B cell (primary cell): ENCODE data around the gene MAP3K4. TPM values are rescaled to one million over a fixed set of nuclear protein-coding genes. Genes with fewer than 3 reads are reported as not detected.

Source experiments
- ATAC-seq: fragments of 200-7000 bp; cut with Tn5 transposase; one replicate; pipeline ENCODE4 v1.10.0; 2021; ENCODE audit warnings: low read depth, mild to moderate bottlenecking, moderate number of reproducible peaks, moderate library complexity
- CTCF ChIA-PET: fragments of 350-600 bp; sonication (Branson Sonifier 250); formaldehyde crosslinking; loops from one replicate; lab custom pipeline; 2021; ENCODE audit warnings: antibody characterized with exemption, inconsistent platforms; lab: Charles Lee
- POLR2A ChIA-PET: fragments of 350-600 bp; sonication (Branson Sonifier 250); formaldehyde crosslinking; loops from one replicate; lab custom pipeline; 2021; ENCODE audit warnings: antibody characterized with exemption; lab: Charles Lee
- DNase-seq: peaks from one replicate; pipeline ENCODE4 v3.0.0; 2013
- H2AFZ ChIP-seq: 2 replicates; pipeline ENCODE4 v1.6.1; 2012; ENCODE audit warnings: mild to moderate bottlenecking, low read depth, low read length; ENCODE audit not compliant: insufficient read depth, poor library complexity, severe bottlenecking
- H3K27ac ChIP-seq, 2 donors: 1 replicate in 1 of 2; 2 replicates in 1 of 2; pipeline ENCODE4 v1.5.1; 2012 to 2013; ENCODE audit warnings: low read length in 2 of 2, mild to moderate bottlenecking in 2 of 2, moderate library complexity in 1 of 2
- H3K27me3 ChIP-seq, 4 experiments: fragments of 200-600 bp in 1 of 4; sonication (generic) in 1 of 4; replicated peaks in 1 of 4; 1 replicate in 2 of 4; 2 replicates in 2 of 4; pipeline versions ENCODE4 v1.6.1 to v1.7.0; 2013 to 2016; ENCODE audit warnings: low read length in 3 of 4, mild to moderate bottlenecking in 2 of 4, mixed read lengths in 1 of 4, moderate library complexity in 1 of 4; ENCODE audit not compliant: insufficient read depth in 4 of 4, control insufficient read depth in 3 of 4; ENCODE audit errors: control extremely low read depth in 1 of 4
- H3K36me3 ChIP-seq, 2 experiments: replicated peaks in 1 of 2; 1 replicate in 1 of 2; 2 replicates in 1 of 2; pipeline versions ENCODE4 v1.6.1 to v1.7.1; 2013; ENCODE audit warnings: low read length in 1 of 2; ENCODE audit not compliant: insufficient read depth in 2 of 2, control insufficient read depth in 1 of 2; ENCODE audit errors: control extremely low read depth in 1 of 2, extremely low read depth in 1 of 2
- H3K4me1 ChIP-seq, 2 donors: fragments of 200-600 bp in 1 of 2; sonication (generic) in 1 of 2; 1 replicate in 1 of 2; 2 replicates in 1 of 2; pipeline versions ENCODE4 v1.5.1 to v1.6.1; 2013 to 2017; ENCODE audit warnings: low read length in 2 of 2; ENCODE audit not compliant: control insufficient read depth in 2 of 2, insufficient read depth in 2 of 2
- H3K4me2 ChIP-seq: replicated peaks from 2 replicates; pipeline ENCODE3; 2012; ENCODE audit warnings: mild to moderate bottlenecking, low read depth, low read length; ENCODE audit not compliant: poor library complexity, severe bottlenecking
- H3K4me3 ChIP-seq, 5 experiments: fragments of 200-600 bp in 1 of 5; sonication (generic) in 1 of 5; 1 replicate in 3 of 5; 2 replicates in 2 of 5; pipeline versions ENCODE4 v1.5.1 to v1.7.0; 2011 to 2016; ENCODE audit warnings: low read length in 4 of 5, mild to moderate bottlenecking in 4 of 5, low read depth in 2 of 5, control low read depth in 1 of 5, moderate library complexity in 1 of 5; ENCODE audit not compliant: insufficient read depth in 1 of 5; ENCODE audit errors: control extremely low read depth in 1 of 5, extremely low read depth in 1 of 5
- H3K79me2 ChIP-seq: fragments of 200-600 bp; sonication (generic); one replicate; pipeline ENCODE4 v1.6.0; 2016; ENCODE audit warnings: low read length; ENCODE audit not compliant: control insufficient read depth, insufficient read depth
- H3K9ac ChIP-seq: fragments of 200-600 bp; sonication (generic); 2 replicates; pipeline ENCODE4 v1.6.1; 2017; ENCODE audit warnings: mild to moderate bottlenecking, low read length, moderate library complexity
- H3K9me3 ChIP-seq, 3 donors: one replicate each; pipeline versions ENCODE4 v1.6.1 to v1.7.1; 2013; ENCODE audit warnings: low read length in 2 of 3; ENCODE audit not compliant: control insufficient read depth in 2 of 3, insufficient read depth in 1 of 3; ENCODE audit errors: control extremely low read depth in 1 of 3
- H4K20me1 ChIP-seq: 2 replicates; pipeline ENCODE4 v1.6.0; 2012; ENCODE audit warnings: mild to moderate bottlenecking, low read length; ENCODE audit not compliant: insufficient read depth, control insufficient read depth, poor library complexity, severe bottlenecking
- H3K27ac Mint-ChIP-seq: one replicate; pipeline ENCODE4 v1.8.0; 2021; ENCODE audit warnings: mixed read lengths
- H3K27me3 Mint-ChIP-seq: one replicate; pipeline ENCODE4 v1.8.0; 2021; ENCODE audit warnings: mixed read lengths
- H3K4me1 Mint-ChIP-seq: one replicate; pipeline ENCODE4 v1.8.0; 2021; ENCODE audit warnings: mixed read lengths
- H3K4me3 Mint-ChIP-seq: one replicate; pipeline ENCODE4 v1.8.0; 2021; ENCODE audit warnings: mixed read lengths
- H3K9me3 Mint-ChIP-seq: one replicate; pipeline ENCODE4 v1.8.0; 2022; ENCODE audit warnings: mixed read lengths; ENCODE audit not compliant: insufficient read depth
- CTCF ChIP-seq: fragments of 200-600 bp; IDR thresholded peaks from one replicate; pipeline ENCODE4 v1.8.0; 2022; ENCODE audit warnings: antibody characterized with exemption, mild to moderate bottlenecking
- EZH2 ChIP-seq: IDR thresholded peaks from 2 replicates; pipeline ENCODE4 v1.6.1; 2012; ENCODE audit warnings: borderline replicate concordance, low read depth, mild to moderate bottlenecking, moderate library complexity, low read length; ENCODE audit not compliant: insufficient read depth, poor library complexity, severe bottlenecking
- whole genome bisulfite sequencing: methylation state at CpG from one replicate; pipeline ENCODE4 v1.1.5; 2013; ENCODE audit warnings: missing lambda C conversion rate; ENCODE audit not compliant: insufficient coverage; 5-methylcytosine and 5-hydroxymethylcytosine counted together
- intact Hi-C: fragments of 100-400 bp; cut with micrococcal nuclease; formaldehyde crosslinking; loops from one replicate; pipeline ENCODE4 v1.10.0; 2022
- polyA plus RNA-seq: library from polyadenylated mRNA; depleted of rRNA; stranded (reverse); fragments of >200 nt; gene quantifications from 2 replicates; pipeline ENCODE4 v1.2.3, GENCODE V29; 2012
- total RNA-seq, 2 donors: library from RNA; stranded (reverse); fragments of 120-200 nt in 1 of 2; gene quantifications; 1 replicate in 1 of 2; 2 replicates in 1 of 2; pipeline versions ENCODE4 v1.2.3 to v1.2.4, GENCODE V29; 2013 to 2022

Gene MAP3K4
- total and polyA plus RNA-seq, 2 donors (not counting 1 experiment from before 2014, with no cell fraction given), result 24.4 to 105 TPM

GRCh38 chr6:160967351-160967750 is 24.2 kb upstream of the MAP3K4 start:
- ChIA-PET CTCF (no interaction called here), POLR2A (no interaction called here)
- Histone ChIP-seq H3K9me3 (peaks cover 0 to 3% (median 0%) of the 10 kb centered on the region in 3 donors), H2AFZ (no peak overlapping the region), H3K79me2 (no peaks in the 10 kb centered on the region), H3K4me3 (no peak overlapping the region), H3K4me1 (no peaks in the 10 kb centered on the region), H3K36me3 (no peaks in the 10 kb centered on the region), H3K27ac (no peak overlapping the region), H3K9ac (no peak overlapping the region), H4K20me1 (no peaks in the 10 kb centered on the region), H3K27me3 (peaks cover 0 to 2% (median 0%) of the 10 kb centered on the region in 4 experiments), H3K4me2 (no peak overlapping the region)
- H3K27me3 Mint-ChIP-seq, result peaks cover 22% of the 10 kb centered on the region
- TF ChIP-seq EZH2 (no peak), CTCF (no peak)
- H3K4me3 Mint-ChIP-seq, result no peak overlapping the region
- no peaks in the 10 kb centered on the region for H3K9me3 Mint-ChIP-seq
- ATAC-seq (no peak), DNase-seq (no peak)
- WGBS, result no CpG with 5 or more reads among the region's 4 CpGs
- H3K27ac Mint-ChIP-seq, result no peak overlapping the region
- intact Hi-C loops, result no loop called here
- no peaks in the 10 kb centered on the region for H3K4me1 Mint-ChIP-seq

GRCh38 chr6:160967833-160968232 is 23.7 kb upstream of the MAP3K4 start:
- POLR2A ChIA-PET, result no interaction called here
- peaks cover 22% of the 10 kb centered on the region for H3K27me3 Mint-ChIP-seq

More at GRCh38 chr6:160967833-160968232, 23.7 kb upstream of the MAP3K4 start:
- no peaks in the 10 kb centered on the region for H3K79me2 ChIP-seq
- Mint-ChIP-seq H3K4me1 (no peaks in the 10 kb centered on the region), H3K9me3 (no peaks in the 10 kb centered on the region), H3K27ac (no peak overlapping the region), H3K4me3 (no peak overlapping the region)
- intact Hi-C loops, result no loop called here
- no peak overlapping the region for H3K9ac ChIP-seq
- no peaks in the 10 kb centered on the region for H4K20me1 ChIP-seq
- H3K9me3 ChIP-seq, result peaks cover 0 to 3% (median 0%) of the 10 kb centered on the region in 3 donors
- no peak overlapping the region for H3K4me3 ChIP-seq
- no peak for ATAC-seq
- no peaks in the 10 kb centered on the region for H3K36me3 ChIP-seq
- no peak for DNase-seq
- no CpG with 5 or more reads among the region's 1 CpG for WGBS
- H3K27ac ChIP-seq, result no peak overlapping the region
- H3K27me3 ChIP-seq, result peaks cover 0 to 2% (median 0%) of the 10 kb centered on the region in 4 experiments
- TF ChIP-seq CTCF (no peak), EZH2 (no peak)
- H3K4me2 ChIP-seq, result no peak overlapping the region
- no peak overlapping the region for H2AFZ ChIP-seq
- CTCF ChIA-PET, result no interaction called here
- H3K4me1 ChIP-seq, result no peaks in the 10 kb centered on the region
